Pancreas (tissue), 10 donors: Measurements from ENCODE around the gene PANX2. TPM values are rescaled to one million over a fixed set of nuclear protein-coding genes. Genes with fewer than 3 reads are reported as not detected.

Experiments
- ATAC-seq, 4 donors: fragments of 200-7000 bp; cut with Tn5 transposase; one replicate each; pipeline versions ENCODE4 v1.8.0 to v1.9.1; 2020; ENCODE audit warnings: mild to moderate bottlenecking in 4 of 4, moderate library complexity in 4 of 4
- DNase-seq, 6 donors: peaks; one replicate each; pipeline ENCODE4 v3.0.0-alpha.2; 2020
- FAIRE-seq: peaks from 2 replicates; lab custom pipeline; 2012; peaks lifted over from hg19 to GRCh38; lab: Jason Lieb, UNC
- H3K27ac ChIP-seq, 4 donors: fragments of 200-600 bp; sonication (generic); 1 replicate in 3 of 4; 2 replicates in 1 of 4; pipeline versions ENCODE4 v1.5.0 to v1.8.0; 2020
- H3K27me3 ChIP-seq, 4 donors: fragments of 200-600 bp; one replicate each; pipeline ENCODE4 v1.8.0; 2021
- H3K36me3 ChIP-seq, 3 donors: fragments of 200-600 bp; sonication (generic) in 1 of 3; one replicate each; pipeline versions ENCODE4 v1.5.0 to v1.8.0; 2020 to 2021
- H3K4me1 ChIP-seq, 3 donors: fragments of 200-600 bp; one replicate each; pipeline ENCODE4 v1.8.0; 2021
- H3K4me3 ChIP-seq, 4 donors: fragments of 200-600 bp; sonication (generic) in 2 of 4; one replicate each; pipeline versions ENCODE4 v1.5.0 to v1.8.0; 2020 to 2021
- H3K9me3 ChIP-seq, 4 donors: fragments of 200-600 bp; one replicate each; pipeline ENCODE4 v1.8.0; 2021
- WGBS, 2 donors: extraction: QIAGEN DNeasy Blood & Tissue Kit; methylation state at CpG; one replicate each; pipeline ENCODE4 v1.1.7; 2013; 5-methylcytosine and 5-hydroxymethylcytosine counted together
- intact Hi-C, 3 donors: fragments of 100-400 bp; cut with DNase I; formaldehyde crosslinking; loops; one replicate each; pipeline versions ENCODE4 v1.11.1 to v1.14.2; 2022
- polyA plus RNA-seq, 2 donors: library from polyadenylated mRNA; stranded (reverse); fragments of 200-250 nt; gene quantifications; one replicate each; pipeline ENCODE4 v1.2.3, GENCODE V29; 2013
- total RNA-seq, 6 donors: library from RNA; stranded (reverse); fragmentation: NEBNext Ultra II Directional in 4 of 6; extraction: Animal tissue kit (Norgen Biotek cat#: 25700) in 4 of 6; gene quantifications; one replicate each; pipeline versions ENCODE4 v1.2.1 to v1.2.4, GENCODE V29; 2021 to 2023
- TF ChIP-seq, protein P1 (sequence below), 4 donors: fragments of 200-600 bp; sonication (generic) in 3 of 4; IDR thresholded peaks; one replicate each; pipeline versions ENCODE4 v1.5.0 to v1.8.0; 2021; ENCODE audit warnings: antibody characterized with exemption in 4 of 4
- donor health status: healthy with polysubstance abuse.
- donor health status: DM: no; HTN: no; CAD: no; lungs with moderate emphysema.
- donor health status: DM: no; HTN: no; CAD: no.
- donor health status: control.
- donor health status: control.
- donor health status: Bipolar disorder and iron deficiency.
- donor health status: DM: yes; HTN: yes; CAD: no.
- donor health status: DM: no; HTN: no; CAD: no.
- donor health status: DM: no; HTN: no; CAD: no.
- donor health status: DM: yes; HTN: yes; CAD: no.

The PANX2 gene
- total and polyA plus RNA-seq, 8 donors = 0.31 to 3.5 (median 0.67) TPM

DNA sequence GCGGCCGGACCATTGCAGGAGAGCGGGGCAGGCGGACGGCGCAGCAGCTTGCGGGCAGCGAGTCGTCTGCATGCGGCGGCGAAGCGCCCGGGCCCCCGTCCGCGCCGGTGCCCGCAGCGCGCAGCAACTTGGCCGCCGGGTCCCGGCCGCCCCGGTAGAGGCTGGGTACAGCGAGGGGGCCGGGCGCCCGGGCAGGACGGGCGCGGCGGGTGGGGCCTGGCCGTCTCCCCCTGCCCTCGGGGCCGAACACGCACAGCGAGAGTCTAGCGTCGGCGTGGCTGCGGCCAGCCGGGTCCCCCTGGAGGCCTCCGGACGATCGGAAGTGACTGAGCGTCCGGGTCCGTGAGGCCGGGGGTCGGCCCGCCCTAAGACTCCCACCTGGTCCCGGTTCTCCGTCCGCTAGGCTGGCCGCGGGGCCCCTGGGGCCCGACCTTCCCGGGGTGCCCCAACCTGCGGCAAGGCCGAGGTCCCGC is 14.4 kb downstream of the PANX2 start:
- Histone ChIP-seq H3K27me3 (no peaks in the 10 kb centered on the region), H3K27ac (peak overlapping the region in 1 of 4 donors; percentile 7), H3K9me3 (no peaks in the 10 kb centered on the region), H3K36me3 (no peaks in the 10 kb centered on the region), H3K4me1 (peaks cover 30 to 37% (median 30%) of the 10 kb centered on the region in 3 donors), H3K4me3 (peak overlapping the region in 2 of 4 donors; percentile 80 to 83)
- ATAC-seq (no peak), FAIRE-seq (no peak), DNase-seq (peak in 4 of 6 donors; percentile 28 to 85 (median 67))
- intact Hi-C loops = no loop called here
- 53 to 54% methylated on average over 32 to 63 of the region's 63 CpGs for WGBS, 2 donors
- TF ChIP-seq, protein P1, sequence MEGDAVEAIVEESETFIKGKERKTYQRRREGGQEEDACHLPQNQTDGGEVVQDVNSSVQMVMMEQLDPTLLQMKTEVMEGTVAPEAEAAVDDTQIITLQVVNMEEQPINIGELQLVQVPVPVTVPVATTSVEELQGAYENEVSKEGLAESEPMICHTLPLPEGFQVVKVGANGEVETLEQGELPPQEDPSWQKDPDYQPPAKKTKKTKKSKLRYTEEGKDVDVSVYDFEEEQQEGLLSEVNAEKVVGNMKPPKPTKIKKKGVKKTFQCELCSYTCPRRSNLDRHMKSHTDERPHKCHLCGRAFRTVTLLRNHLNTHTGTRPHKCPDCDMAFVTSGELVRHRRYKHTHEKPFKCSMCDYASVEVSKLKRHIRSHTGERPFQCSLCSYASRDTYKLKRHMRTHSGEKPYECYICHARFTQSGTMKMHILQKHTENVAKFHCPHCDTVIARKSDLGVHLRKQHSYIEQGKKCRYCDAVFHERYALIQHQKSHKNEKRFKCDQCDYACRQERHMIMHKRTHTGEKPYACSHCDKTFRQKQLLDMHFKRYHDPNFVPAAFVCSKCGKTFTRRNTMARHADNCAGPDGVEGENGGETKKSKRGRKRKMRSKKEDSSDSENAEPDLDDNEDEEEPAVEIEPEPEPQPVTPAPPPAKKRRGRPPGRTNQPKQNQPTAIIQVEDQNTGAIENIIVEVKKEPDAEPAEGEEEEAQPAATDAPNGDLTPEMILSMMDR (IDR thresholded peaks at IDR 0.05) = no peak

DNA sequence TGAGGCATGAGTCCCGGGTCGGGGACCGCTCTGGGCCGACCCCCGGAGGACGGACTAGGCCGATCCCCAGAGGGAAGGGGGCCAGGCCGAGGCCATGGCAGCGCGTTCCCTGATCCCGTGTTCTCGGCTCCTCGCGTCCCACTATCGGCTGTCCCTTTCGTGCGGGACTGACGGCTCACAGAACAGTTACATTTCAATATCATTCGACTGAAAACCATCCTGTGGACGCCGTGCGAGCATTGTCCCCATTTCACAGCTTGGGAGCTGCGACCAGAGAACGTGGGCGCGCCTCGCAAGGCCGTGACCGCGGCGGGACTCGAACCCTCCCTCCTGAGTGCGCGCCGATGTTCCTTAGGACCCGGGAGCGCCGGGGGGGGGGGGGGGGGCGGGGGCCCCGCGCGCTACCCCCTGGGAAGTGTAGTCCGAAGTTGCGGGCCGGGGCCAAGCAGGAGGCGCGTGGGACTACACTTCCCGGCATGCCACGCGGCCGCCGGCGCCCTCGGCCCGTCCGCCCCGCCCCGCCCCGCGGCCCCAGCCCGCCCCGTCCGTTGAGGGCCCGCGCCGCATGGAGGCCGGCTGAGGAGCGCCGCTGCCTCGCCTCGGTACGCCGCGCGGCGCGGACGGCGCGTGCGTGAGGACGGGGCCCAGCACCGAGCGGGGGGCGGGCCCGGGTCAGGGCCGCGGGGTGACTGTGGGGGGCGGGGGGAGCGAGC is 15.0 kb downstream of the PANX2 start, which contains the start of gene TRABD:
TRABD (plus strand) TSS at position 539 of the 713 bp plus-strand sequence. CDS start 7,148 bp downstream, outside the sequence.
- TF ChIP-seq, protein P1 (IDR thresholded peaks at IDR 0.05) = no peak
- peaks cover 31 to 38% (median 35%) of the 10 kb centered on the region in 3 donors for H3K4me1 ChIP-seq
- no peaks in the 10 kb centered on the region for H3K9me3 ChIP-seq
- no peak for FAIRE-seq
- H3K27me3 ChIP-seq = no peaks in the 10 kb centered on the region
- no peaks in the 10 kb centered on the region for H3K36me3 ChIP-seq
- WGBS, 2 donors = 2% methylated on average over 50 to 78 of the region's 90 CpGs
- peak; percentile 87 to 96 (median 92) for DNase-seq
- peak; percentile 64 to 83 (median 69) for ATAC-seq
- peak within 1 kb of the TSS; percentile 37 to 71 (median 57) for H3K27ac ChIP-seq
- intact Hi-C loops = no loop called here
- peak within 1 kb of the TSS; percentile 60 to 83 (median 72) for H3K4me3 ChIP-seq

DNA sequence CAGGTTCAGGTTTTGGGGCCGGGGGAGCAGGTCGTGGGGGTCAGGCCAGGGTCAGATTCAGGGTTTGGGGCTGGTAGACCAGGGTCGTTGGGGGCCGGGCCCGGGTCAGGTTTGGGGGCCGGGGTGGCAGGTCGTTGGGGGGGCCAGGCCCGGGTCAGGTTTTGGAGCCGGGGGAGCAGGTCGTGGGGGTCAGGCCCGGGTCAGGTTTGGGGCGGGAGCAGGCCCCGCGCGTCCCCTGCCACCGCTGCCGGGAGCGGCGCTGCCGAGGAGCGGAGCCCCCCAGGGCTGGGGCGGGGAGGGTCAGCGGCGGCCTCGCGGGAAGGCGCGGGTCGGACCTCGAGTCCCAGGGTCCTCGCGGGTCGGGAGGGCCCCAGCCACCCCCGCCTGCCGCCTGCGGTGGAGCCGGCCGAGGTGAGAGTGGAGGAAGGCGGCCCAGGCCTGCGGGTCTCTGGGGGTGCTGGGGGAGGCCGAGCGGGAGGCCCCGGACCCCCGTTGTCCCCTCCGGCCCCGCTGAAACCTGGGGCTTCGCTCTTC is 15.7 kb downstream of the PANX2 start:
- FAIRE-seq (no peak), DNase-seq (peak in 4 of 6 donors; percentile 43 to 85 (median 56)), ATAC-seq (no peak)
- Histone ChIP-seq H3K9me3 (no peaks in the 10 kb centered on the region), H3K4me1 (peaks cover 32 to 38% (median 35%) of the 10 kb centered on the region in 3 donors), H3K27me3 (no peaks in the 10 kb centered on the region), H3K4me3 (peak overlapping the region; percentile 60 to 83 (median 72)), H3K27ac (peak overlapping the region; percentile 37 to 71 (median 57)), H3K36me3 (no peaks in the 10 kb centered on the region)
- intact Hi-C loops = no loop called here
- WGBS, 2 donors = 1 to 2% methylated on average over 21 to 47 of the region's 47 CpGs
- TF ChIP-seq, protein P1 (IDR thresholded peaks at IDR 0.05) = no peak

DNA sequence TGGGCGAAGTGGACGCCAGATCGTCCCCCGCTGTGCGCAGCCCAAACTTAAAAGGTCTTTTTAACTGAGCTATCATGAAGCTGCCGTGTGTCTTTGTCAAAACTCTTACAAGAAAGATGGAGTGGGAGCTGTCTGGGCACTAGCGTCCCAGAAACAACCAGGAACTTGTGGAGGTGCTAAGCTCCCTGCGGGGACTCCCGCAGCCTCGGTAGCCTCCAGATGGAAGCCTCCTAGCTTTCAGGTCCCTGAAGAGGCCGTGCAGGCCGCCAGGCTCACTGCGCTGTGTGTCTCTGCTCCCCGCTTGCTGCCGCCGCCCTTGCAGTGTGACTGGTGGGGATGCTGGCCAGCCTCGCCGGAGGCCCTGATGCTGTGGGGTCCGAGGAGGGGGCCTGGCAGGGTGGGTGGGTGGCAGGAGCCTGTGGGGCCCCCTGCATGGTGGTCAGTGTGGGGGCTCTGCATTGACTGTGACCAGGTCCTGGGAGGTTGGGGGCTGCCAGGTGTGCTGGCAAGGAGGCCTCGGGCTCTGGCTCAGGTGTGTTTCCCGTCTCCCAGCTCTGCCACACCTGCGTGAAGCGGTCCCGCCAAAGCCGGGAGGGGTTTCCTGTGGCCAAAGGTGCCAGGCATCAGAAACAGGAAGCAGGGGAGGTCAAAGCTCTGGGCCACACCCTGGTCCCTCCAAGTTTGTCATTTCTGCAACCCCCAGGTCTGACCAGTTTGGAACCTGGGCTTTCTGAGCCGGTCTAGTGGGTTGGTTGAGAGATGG is 16.4 kb downstream of the PANX2 start:
- H3K27ac ChIP-seq = peak overlapping the region; percentile 37 to 71 (median 57)
- TF ChIP-seq, protein P1 (IDR thresholded peaks at IDR 0.05) = no peak
- H3K4me3 ChIP-seq = peak overlapping the region; percentile 60 to 83 (median 72)
- peaks cover 35 to 42% (median 39%) of the 10 kb centered on the region in 3 donors for H3K4me1 ChIP-seq
- no peaks in the 10 kb centered on the region for H3K36me3 ChIP-seq
- WGBS, 2 donors = 23 to 27% methylated on average over 24 to 26 of the region's 26 CpGs
- H3K27me3 ChIP-seq = no peaks in the 10 kb centered on the region
- FAIRE-seq (no peak), ATAC-seq (no peak), DNase-seq (peak; percentile 34 to 84 (median 53))
- intact Hi-C loops = no loop called here
- H3K9me3 ChIP-seq = no peaks in the 10 kb centered on the region
